NCI-H1105 (cell line): ENCODE results near the gene RPL36A.

Source experiments
- DNase-seq: peaks from one replicate; lab custom pipeline; 2025; lab: John Stamatoyannopoulos, UW

Gene RPL36A

GRCh38 chrX:101390664-101391525 is at the start of gene RPL36A:
RPL36A (plus strand) TSS chrX:101391011; CDS start chrX:101391044, 33 bp downstream.
- peak; percentile 84 for DNase-seq

- no peak for DNase-seq
Observed at GRCh38 chrX:101347859-101348451, 42.9 kb upstream of the RPL36A start.

GRCh38 chrX:101348452-101349192 is 42.2 kb upstream of the RPL36A start, which contains the start of gene TIMM8A:
TIMM8A (minus strand) TSS chrX:101348742; CDS start chrX:101348664, 78 bp downstream.
- peak; percentile 49 for DNase-seq

GRCh38 chrX:101349193-101349562 is 41.6 kb upstream of the RPL36A start:
- DNase-seq, result no peak

- DNase-seq, result no peak
Observed at GRCh38 chrX:101357166-101357795, 33.5 kb upstream of the RPL36A start.

- no peak for DNase-seq
Observed at GRCh38 chrX:101359966-101360365, 30.8 kb upstream of the RPL36A start.

- no peak for DNase-seq
Observed at GRCh38 chrX:101360390-101360789, 30.4 kb upstream of the RPL36A start.

- no peak for DNase-seq
Observed at GRCh38 chrX:101362116-101362515, 28.7 kb upstream of the RPL36A start.

- DNase-seq, result no peak
Observed at GRCh38 chrX:101362757-101363156, 28.1 kb upstream of the RPL36A start.

- DNase-seq, result no peak
Observed at GRCh38 chrX:101365301-101365795, 25.5 kb upstream of the RPL36A start.

GRCh38 chrX:101368800-101369199 is 22.0 kb upstream of the RPL36A start:
- DNase-seq, result no peak

- DNase-seq, result no peak
Observed at GRCh38 chrX:101369687-101370086, 21.1 kb upstream of the RPL36A start.

- no peak for DNase-seq
Observed at GRCh38 chrX:101370888-101371504, 19.8 kb upstream of the RPL36A start.

- DNase-seq, result no peak
Observed at GRCh38 chrX:101377547-101377946, 13.3 kb upstream of the RPL36A start.

- DNase-seq, result no peak
Observed at GRCh38 chrX:101383679-101384205, 7.1 kb upstream of the RPL36A start.

GRCh38 chrX:101385026-101385684 is 5.7 kb upstream of the RPL36A start:
- DNase-seq, result no peak

- DNase-seq, result no peak
Observed at GRCh38 chrX:101385795-101386541, 4.8 kb upstream of the RPL36A start, which contains the start of gene BTK. BTK (minus strand) TSS chrX:101386191; CDS start chrX:101375284, 10,907 bp downstream.

GRCh38 chrX:101386542-101386885 is 4.3 kb upstream of the RPL36A start:
- DNase-seq, result no peak

- DNase-seq, result no peak
Observed at GRCh38 chrX:101388604-101389003, 2.2 kb upstream of the RPL36A start.

- DNase-seq, result no peak
Observed at GRCh38 chrX:101391831-101392230, 1.0 kb downstream of the RPL36A start.
